ENCODE measurements around the gene CDKL5. TPM values are rescaled to one million over a fixed set of nuclear protein-coding genes. Genes with fewer than 3 reads are reported as not detected.

The CDKL5 gene
- total and polyA plus RNA-seq, 2 experiments from 2014 or later = 7.5 to 13.7 TPM

GRCh38 chrX:18696653-18697052, 271.2 kb downstream of the CDKL5 start:
- H2AFZ ChIP-seq = no peak overlapping the region
- H3K79me2 ChIP-seq (replicated peaks; ENCODE audit: insufficient read depth) = no peaks in the 10 kb centered on the region
- H3K27me3 ChIP-seq (ENCODE audit: insufficient read depth) = no peaks in the 10 kb centered on the region
- no peak overlapping the region for H3K4me2 ChIP-seq
- ATAC-seq = no peak
- H3K9me2 ChIP-seq (ENCODE audit: insufficient read depth) = no peaks in the 10 kb centered on the region
- no peak overlapping the region for H3K27ac ChIP-seq (ENCODE audit: low read depth)
- no peak overlapping the region for H3K4me3 Mint-ChIP-seq
- H3K4me1 Mint-ChIP-seq = peaks cover 3% of the 10 kb centered on the region
- H3F3A ChIP-seq (replicated peaks; ENCODE audit: low read depth) = no peaks in the 10 kb centered on the region
- H3K27ac Mint-ChIP-seq = no peak overlapping the region
- peaks cover 6% of the 10 kb centered on the region; the same call in 2 of the 3 replicates for H3K9me3 Mint-ChIP-seq
- TF ChIP-seq JUNB (IDR thresholded peaks at IDR 0.05; ENCODE audit: unreplicated experiment) = no peak
- no peak for TF ChIP-seq ZNF331 (CRISPR knock-in tag; IDR thresholded peaks at IDR 0.05; ENCODE audit: low read depth)
- no peak for TF ChIP-seq EZH2phosphoT487 (IDR thresholded peaks at IDR 0.05; ENCODE audit: unreplicated experiment)
- no peak for TF ChIP-seq CREB1 (CRISPR knock-in tag; IDR thresholded peaks at IDR 0.05; ENCODE audit: low read depth)
- no peak for TF ChIP-seq EZH2 (IDR thresholded peaks at IDR 0.05; ENCODE audit: low read depth, unreplicated experiment)
- TF ChIP-seq ZNF462 (CRISPR knock-in tag; IDR thresholded peaks at IDR 0.05) = no peak
- no peak for TF ChIP-seq ZNF114 (CRISPR knock-in tag; IDR thresholded peaks at IDR 0.05)
- TF ChIP-seq REST (IDR thresholded peaks at IDR 0.05; ENCODE audit: unreplicated experiment) = no peak
- no peak for TF ChIP-seq NANOG (IDR thresholded peaks at IDR 0.05; ENCODE audit: borderline replicate concordance)
- TF ChIP-seq POLR2AphosphoS5 (IDR thresholded peaks at IDR 0.05; ENCODE audit: low read depth) = no peak
- TF ChIP-seq CTCF (conservative IDR thresholded peaks at IDR 0.05; ENCODE audit: low read depth in 2 of 2) = no peak
- no peak for TF ChIP-seq ETS1 (IDR thresholded peaks at IDR 0.05)
- TF ChIP-seq STAT1 (IDR thresholded peaks at IDR 0.05; ENCODE audit: unreplicated experiment) = no peak
- no peaks in the 10 kb centered on the region for H4K20me1 ChIP-seq (replicated peaks; ENCODE audit: insufficient read depth)
- no peak overlapping the region for H3K4me3 ChIP-seq
- H3K27me3 Mint-ChIP-seq (ENCODE audit: insufficient read depth, low read depth, poor library complexity) = no peaks in the 10 kb centered on the region
- DNase-seq (ENCODE audit: low spot score) = no peak
- H3K36me3 ChIP-seq (ENCODE audit: insufficient read depth) = no peaks in the 10 kb centered on the region
- no peaks in the 10 kb centered on the region for H3K36me3 Mint-ChIP-seq (ENCODE audit: low read depth)
- H3K4me1 ChIP-seq (ENCODE audit: insufficient read depth) = no peaks in the 10 kb centered on the region

Data from GM23338 (cell line).